Epidermal melanocyte (primary cell): Measurements from ENCODE around the gene GNG13.
"Not testable (repeated sequence)": the region's sequence is repeated elsewhere in the genome, so short reads cannot be mapped to it uniquely, and the experiment has no call there.

Experiments
- DNase-seq: peaks from one replicate; pipeline ENCODE4 v3.0.0; 2011; ENCODE audit warnings: low spot score; ENCODE audit not compliant: insufficient read length

Gene GNG13

DNA sequence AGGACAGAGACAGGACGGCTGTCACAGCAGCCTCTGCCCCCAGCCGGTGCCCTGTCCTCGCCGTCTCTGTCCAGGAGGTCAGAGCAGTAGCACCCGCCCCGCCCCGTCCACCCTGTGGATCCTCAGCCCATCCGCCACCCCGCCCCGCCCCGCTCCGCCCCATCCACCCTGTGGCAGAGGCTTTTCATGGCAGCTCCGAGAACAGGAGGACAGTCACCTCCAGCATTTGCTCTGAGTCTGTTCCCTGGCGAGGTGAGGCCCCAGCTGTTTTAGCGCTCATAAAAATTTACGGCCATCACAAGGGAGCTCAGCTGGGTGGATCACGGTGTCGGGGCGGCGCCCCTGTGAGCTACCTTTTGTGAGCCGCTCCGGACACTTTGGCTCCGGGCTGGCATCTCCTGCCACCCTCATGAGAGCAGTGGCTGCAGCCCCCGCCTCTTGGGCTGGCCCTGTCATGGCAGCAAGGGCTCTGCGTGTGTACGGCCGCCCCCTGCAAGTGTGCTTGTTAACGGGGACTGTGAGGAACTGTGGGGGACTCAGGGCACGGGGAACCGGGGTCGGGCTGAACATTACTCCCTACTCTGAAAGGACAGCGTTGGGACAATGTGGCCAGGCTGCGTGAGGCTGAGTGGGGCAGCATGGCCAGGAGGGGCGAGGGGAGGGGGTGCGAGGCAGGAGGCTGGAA lies 32.3 kb upstream of the GNG13 start:
- no peak for DNase-seq

DNA sequence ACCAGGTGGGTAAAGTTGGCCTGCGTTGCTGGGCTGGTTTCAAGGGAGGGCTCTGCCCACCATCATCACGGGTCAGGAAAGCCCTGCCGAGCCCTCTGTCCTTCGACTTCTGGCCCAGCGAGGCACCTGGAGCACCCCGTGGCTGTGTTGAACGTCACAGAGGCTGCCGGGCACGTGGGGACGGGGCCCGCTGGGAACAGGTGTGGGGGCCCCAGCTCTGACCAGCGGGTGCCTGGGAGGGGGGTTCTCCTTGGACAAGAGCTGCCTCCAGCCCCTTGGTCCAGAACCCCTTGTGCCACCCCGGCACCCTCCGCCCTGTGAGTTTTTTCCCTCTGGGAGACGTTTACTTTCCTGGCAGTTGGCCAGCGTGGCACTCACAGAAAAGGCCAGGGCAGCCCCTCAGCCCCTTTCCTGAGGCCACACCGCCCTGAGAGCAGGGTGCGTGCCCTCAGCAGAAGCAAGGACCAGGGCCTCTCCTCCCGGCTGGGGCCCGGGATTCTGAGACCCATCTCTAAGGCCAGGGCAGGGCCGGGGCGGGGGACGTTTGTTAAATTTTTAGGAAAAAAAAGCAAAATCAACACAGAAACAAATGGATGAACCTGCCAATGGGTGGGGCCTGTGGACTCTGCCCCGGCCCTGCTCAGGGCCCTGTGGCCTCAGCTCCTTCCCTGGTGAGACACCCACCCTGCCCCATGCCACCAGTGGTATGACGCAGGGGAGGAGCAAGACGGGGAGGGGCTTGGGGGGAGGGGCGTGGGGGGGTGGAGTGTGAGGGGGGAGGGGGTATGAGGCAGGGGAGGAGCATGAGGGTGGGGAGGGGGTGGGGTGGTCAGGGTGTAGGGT lies 31.3 kb upstream of the GNG13 start:
- no peak for DNase-seq

DNA sequence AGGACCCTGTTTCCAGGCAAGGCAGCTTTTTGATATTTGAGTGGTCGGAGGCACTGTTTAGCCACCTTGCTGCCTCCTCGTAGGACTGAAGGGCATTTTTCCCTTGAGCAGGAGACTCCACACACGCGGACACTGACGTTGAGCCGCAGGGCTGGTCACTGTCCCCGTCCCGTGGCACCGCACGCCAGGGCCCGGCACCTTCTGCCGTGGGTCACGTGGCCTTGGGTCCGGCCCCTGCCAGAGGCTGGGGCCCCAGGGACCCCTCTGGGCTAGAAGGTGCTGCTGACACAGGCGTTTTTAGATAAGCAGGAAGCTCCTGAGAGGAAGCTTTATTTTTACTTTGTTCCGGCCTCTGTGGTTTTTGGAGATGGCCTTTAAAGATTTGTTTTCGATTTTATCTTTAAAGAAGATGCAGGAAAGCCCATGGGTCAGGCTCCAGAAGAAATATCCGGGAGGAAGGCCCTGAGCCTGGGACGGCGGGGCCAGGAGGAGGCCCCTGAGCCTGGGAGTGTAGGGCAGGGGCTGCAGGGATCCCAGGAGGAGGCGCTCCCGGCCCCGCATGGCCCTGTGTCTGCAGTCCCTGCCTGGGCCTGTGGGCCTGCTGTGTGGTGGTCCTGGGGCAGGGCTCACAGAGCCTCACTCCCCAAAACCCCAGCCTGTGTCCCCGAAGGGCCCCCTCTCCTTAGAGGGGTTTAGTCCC lies 30.5 kb upstream of the GNG13 start:
- no peak for DNase-seq

DNA sequence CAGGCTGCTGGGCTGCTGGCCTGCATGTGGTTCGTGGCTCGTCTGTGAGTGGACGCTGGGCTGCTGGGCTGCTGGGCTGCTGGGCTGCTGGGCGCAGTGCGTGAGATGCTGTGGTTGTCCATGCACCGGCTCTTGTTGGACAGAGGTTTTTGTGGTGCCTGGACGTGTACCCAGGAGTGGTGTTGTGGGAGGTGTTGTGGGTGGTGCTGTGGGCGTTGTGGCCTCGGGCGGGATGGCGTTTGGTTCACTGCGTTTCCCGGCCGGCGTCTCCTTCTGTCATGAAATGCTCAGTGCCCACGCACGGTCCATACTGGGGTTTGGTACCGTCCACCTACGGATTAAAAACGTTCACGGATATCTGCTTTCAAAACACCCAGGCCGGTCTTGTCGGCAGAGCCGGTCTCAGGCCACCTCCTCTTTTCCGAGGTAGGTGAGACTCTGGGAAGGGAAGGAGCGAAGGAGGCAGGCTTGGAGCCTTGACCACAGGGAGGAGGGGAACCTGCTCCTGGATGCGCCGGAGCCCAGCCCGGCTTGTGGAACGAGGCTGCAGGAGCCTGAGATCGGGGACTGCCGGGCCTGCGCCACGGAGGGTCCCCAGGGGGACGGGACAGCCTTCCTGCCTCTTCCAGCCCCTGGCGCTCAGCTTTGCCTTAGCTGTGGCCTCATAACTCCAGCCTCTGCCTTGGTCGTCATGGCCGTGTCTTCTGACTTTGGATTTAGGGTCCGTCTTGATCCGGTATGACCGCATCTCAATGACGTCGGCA lies 29.8 kb upstream of the GNG13 start:
- DNase-seq: no peak

DNA sequence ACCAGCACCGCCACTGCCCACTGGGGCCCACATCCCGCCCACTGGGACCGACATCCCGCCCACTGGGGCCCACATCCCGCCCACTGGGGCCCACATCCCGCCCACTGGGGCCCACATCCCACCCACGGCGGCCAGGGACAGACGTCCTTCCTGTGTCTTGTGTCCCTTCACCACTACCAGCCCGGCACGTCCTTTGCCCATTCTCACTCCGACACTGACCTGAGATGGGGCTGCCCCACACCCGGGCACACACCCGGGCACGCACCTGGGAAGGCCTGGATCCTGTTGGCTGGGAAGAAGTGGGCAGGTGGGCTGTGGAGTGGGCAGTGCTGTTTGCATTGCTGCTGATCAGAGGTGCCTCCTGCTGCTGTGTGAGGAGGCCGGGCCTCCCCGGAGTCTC lies 28.4 kb upstream of the GNG13 start:
- DNase-seq: no peak

DNA sequence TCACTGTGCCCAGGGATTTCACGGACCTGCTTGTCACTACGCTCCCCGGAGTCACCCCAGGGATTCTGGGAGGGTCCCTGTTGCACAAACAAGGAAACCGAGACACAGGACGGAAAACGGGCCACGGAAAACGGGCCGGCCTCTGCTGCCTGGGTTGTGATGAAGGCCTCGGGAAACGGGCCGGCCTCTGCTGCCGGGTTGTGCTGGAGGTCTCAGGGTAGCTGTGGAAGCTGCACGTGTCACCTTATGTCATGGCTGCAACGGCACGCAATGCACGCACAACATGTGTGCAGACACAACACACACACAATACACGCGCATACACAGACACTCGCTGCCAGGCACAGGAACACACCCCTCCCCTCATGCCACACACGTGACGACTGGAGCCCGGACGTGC lies 27.0 kb upstream of the GNG13 start:
- no peak for DNase-seq

DNA sequence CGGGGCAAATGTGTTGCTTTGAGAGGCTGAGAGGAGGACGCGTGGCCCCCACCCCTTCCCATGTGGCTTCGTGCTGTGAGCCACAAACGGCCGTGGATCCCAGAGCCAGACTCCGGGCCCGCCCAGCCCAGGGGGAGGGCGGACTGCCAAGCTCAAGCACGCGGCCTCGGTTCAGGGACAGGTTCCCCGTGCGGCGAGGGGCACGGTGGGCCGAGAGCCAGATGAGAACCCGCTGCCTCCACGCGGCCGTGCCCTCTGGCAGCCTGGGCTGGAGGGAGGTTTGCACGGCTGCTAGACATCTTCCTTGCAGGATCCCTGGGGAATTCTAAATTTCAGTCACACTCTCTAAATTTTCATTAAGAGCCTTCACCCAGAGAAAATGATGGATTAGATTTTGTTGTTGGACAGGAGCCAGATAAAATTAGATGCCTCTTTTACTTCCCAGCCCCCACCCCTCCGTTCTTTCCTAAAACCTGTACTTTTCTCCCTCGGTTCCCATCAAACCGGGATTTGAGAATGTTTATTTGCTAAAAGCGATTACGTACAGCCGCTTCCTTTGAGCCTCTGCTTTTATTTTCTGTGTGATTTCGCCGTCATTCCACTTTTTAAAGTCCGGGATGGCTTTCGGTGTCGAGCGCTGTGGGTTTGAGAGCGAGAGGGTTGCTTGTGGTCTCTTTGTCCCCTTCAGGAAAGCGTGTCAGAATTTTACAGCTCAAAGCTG lies 25.0 kb upstream of the GNG13 start:
- DNase-seq: no peak

DNA sequence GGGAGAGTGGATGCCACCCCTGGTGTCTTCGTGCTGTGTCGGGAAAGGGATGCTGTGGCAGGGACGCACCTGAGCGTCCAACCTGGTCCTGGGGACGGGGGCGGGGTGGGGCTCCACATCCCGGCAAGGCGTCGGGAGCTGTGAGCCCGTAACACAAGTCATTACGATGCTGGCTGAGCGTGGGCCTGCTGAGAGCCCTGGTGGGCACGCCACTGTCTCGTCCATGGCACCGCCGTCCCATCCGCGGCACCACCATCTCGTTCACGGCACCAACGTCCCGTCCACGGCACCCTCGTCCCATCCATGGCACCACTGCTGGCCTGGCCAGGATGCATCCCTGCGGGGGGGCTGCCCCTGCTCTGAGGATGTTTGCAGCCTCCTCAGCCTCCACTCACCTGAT lies 24.1 kb upstream of the GNG13 start:
- DNase-seq: no peak

DNA sequence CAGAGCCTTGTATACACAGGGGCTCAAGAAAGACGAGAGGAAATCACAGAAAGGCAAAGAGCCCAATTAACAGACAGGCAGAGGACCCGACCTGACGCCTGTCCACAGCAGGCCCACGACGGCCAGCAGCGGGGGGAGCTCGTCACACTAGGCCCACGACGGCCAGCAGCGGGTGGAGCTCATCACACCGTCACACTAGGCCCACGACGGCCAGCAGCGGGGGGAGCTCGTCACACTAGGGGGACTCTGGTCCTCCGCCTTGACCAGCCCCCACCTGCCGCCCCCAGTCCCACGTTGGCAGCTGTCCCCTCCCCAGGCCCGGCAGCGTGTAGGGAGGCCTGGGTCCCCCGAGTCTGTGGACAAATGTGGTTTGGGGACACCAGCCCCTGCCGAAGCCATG lies 23.7 kb upstream of the GNG13 start:
- DNase-seq: no peak

DNA sequence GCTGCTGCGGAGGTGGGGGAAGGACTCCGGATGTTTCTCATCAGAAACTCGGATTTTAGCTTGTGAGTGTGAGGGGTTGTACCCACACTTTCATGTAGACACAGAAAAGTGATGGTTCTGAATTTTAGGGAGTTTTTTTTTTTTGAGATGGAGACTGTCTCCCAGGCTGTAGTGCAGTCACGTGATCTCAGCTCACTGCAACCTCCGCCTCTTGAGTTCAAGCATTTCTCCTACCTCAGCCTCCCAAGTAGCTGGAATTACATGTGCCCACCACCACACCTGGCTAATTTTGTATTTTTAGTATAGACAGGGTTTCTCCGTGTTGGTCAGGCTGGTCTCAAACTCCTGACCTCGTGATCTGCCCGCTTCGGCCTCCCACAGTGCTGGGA lies 22.4 kb upstream of the GNG13 start:
- no peak for DNase-seq

DNA sequence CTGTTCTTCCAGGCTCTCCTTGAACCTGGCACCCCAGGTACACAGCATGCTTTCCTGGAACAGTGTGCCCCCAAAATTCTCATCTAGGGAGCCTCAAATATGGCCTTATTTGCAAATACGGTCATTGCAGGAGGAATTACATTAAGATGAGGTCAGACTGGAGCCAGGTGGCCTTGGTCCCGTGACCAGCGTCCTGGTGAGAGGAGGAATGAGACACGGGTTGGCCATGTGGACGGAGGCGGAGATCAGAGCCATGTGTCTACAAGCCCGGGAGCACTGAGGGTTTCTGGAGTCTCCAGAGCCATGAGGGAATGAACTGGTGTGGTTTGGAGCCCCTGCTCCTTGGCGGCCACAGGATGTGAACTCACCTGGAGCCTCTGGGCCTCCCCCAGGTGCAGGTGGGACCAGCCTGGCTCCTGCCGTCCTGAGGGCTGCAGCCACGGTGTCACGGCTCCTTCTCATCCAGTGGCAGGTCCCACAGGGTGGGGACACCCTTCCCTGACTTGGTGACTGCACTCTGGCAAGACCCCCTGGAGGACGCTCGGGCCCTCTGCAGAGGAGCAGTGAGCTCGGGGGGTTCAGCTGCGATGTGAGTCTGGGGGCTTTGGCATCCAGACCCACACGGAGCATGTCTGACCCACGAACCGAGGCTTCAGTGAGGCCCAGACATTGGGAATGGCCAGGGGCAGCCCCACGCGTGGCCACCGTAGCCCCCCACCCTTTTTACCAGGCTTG lies 21.8 kb upstream of the GNG13 start:
- DNase-seq: no peak

DNA sequence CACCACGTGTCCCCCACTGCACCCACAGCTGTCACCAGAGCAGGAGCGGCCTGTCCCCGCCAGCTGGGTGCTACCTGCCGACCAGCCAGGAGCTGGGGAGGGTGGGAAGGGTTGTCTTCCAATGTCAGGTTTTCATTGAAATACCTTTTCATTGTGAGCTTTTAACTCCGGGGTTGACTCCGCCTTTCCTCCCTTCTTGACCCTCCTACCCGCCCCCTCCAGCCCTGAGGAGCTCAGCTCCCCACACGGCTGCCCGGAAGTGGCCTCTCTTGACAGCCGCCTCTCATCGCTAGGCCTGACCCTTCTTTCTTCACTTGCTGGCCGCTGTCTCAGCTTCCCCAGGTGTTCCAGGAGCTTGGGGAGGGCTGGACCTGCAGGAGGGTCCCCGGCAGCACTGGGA lies 21.2 kb upstream of the GNG13 start:
- DNase-seq: no peak

DNA sequence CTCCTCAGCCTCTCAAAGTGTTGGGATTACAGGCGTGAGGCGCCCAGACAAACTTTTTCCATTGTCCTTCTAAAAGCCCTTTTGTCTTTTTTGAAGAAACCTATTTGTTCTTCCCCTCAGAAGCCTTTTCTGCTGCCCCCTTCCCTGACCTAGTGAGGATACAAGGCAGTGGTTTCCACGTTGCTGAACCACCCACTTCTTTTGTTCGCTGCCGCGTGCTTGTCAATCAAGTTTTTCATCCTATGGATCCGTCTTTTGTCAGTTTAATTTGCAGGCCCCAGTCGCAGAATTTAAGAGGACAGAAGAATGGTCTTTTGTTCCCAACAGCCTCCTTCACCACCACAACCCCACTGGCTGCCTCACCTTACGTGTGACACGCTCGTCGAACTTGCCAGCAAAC lies 20.2 kb upstream of the GNG13 start:
- DNase-seq: no peak

DNA sequence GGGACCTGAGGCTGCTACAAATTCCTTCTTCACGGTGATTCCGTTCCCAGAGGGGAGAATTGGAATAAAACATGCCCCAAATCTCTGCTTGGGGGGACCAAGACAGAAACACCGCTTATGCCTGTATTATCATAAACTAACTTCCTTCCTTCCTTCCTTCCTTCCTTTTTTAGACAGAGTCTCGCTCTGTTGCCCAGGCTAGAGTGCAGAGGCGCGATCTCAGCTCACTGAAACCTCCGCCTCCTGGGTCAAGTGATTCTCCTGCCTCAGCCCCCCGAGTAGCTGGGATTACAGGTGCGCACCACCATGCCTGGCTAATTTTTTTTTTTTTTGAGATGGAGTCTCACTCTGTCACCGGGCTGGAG lies 19.5 kb upstream of the GNG13 start:
- not testable (repeated sequence) for DNase-seq

DNA sequence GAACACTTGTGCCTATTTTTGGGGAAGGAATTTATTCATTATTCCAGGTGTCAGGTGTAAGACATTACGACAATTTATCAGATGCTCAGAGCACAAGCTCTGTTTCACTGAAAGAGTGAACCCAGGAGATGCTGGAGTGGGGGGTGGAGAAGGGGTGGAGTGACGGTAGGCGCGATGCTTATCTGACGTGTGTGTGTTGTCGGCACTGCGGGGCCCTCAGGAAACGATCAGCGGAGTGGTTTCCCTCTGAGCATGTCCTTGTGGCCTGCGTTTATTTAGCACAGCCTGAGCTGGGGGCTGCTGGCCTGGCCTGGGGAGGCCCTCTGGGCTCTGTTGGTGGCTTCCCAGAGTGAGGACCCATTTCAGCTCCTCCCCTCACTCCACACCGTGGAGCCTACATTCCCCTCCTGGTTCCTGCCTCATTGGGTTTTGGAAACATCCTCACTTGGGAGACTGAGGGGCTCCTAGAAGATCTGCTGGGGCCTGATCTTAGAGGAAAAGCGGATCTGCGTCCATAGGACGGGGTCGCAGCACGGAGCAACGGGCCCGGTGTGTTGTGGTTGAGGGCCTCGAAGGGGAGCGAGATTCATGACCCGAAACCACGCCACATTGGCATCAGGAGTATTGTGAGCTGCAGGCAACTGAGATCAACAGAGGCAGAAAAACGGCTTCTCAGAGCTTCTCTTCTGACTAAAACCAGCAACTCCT lies 19.0 kb upstream of the GNG13 start:
- no peak for DNase-seq

DNA sequence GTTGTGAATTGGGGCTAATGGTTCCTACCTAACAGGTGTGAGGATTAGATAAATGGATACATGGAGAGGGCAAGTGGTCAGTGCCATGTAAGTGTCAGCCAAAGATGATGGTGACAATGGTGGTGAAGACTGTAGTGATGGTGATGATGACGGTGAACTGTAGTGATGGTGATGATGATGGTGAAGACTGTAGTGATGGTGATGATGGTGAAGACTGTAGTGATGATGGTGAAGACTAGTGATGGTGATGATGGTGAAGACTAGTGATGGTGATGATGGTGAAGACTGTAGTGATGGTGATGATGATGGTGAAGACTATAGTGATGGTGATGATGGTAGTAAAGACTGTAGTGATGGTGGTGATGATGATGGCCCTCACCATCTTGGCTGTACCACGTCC lies 18.1 kb upstream of the GNG13 start:
- no peak for DNase-seq

DNA sequence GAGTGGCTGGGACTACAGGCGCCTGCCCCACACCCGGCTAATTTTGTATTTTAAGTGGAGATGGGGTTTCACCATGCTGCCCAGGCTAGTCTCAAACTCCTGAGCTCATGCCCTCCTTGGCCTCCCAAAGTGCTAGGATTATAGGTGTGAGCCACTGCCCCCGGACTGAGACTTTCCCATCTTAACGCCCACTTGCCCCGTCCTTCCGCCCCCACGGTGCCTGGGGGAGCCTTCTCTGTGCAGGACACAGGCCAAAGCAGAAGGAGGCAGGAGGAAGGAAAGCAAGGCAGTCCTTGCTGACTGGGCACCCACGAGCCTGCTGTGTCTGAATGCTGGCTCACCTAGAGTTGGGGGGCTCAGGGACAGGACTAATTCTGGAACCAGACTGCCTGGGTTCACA lies 17.6 kb upstream of the GNG13 start:
- no peak for DNase-seq

DNA sequence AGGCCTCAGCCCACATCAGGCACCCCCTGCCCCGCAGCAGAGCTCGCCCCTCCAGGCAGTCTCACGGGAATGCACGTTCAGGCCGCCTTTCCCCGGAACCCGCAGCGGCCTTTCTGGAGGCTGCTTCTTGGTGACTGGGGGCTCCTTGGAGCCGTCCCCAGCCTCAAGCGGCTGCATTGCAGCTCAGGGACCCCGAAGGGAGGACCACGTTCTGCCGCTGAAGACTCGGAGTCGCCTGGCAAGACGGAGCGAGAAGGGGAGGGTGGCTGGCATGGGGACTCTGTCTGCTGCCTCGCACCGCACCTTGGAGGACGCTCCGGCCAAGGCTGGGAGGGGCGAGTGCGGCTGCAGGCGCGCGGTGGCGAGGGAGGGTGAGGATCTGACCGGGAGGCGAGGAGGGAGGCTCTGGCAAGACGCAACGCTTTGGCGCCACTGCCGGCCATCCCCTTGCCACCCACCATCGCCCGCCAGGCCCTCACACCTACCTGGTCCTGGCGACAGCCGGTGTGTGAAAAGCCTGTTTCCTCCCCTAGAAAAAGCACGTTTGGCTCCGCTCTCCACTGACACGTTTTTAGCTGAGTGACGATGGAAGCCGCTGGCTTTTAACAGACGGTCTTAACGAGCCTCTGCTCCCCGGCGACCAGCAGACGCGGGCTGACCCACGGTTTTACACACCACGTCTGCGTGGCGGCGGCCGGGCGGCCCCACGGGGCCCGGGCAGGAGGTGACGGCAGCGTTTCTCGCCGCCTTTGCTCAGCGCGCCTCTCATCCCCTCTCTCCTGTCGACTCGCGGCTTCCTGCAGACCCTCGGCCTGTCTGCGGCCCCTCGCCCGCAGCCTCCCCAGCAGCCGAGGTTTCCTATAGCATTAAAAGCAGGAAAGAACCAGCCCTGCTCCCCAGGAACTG lies 16.7 kb upstream of the GNG13 start:
- no peak for DNase-seq

DNA sequence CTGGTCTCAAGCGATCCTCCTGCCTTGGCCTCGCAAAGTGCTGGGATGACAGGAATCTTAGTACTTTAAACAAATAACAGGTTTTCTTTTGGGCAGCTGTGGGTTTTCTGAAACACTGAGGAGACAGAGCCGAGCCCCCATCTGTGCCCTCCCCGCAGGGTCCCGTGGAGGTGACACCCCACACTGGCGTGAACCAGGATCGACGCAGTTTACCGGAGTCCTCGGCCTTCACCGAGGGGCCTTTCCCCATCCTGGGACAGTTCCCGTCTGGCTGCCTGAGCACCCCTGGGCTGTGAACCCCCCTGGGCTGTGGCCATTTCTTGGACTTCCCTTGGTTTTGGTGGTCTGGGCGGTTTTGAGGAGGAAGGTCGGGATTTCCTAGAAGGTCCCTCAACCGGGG lies 15.3 kb upstream of the GNG13 start:
- DNase-seq: no peak
